Measurements from ENCODE around the gene NDUFAF8. TPM values are rescaled to one million over a fixed set of nuclear protein-coding genes. Genes with fewer than 3 reads are reported as not detected.

The NDUFAF8 gene
- total RNA-seq, 2 experiments from 2014 or later, result 97.2 to 102 TPM

GRCh38 chr17:81197409-81197795 is 41.7 kb upstream of the NDUFAF8 start:
- H3K4me3 Mint-ChIP-seq, result no peak overlapping the region
- H3K27ac Mint-ChIP-seq, result no peak overlapping the region
- H3K36me3 Mint-ChIP-seq, result no peaks in the 10 kb centered on the region
- no peaks in the 10 kb centered on the region for H3K4me1 Mint-ChIP-seq
- no peak for DNase-seq
- H3K27me3 Mint-ChIP-seq, result no peaks in the 10 kb centered on the region
- no peaks in the 10 kb centered on the region for H3K9me3 Mint-ChIP-seq

- DNase-seq, result no peak
- no peak overlapping the region for H3K4me3 Mint-ChIP-seq
- H3K36me3 Mint-ChIP-seq, result no peaks in the 10 kb centered on the region
- H3K4me1 Mint-ChIP-seq, result no peaks in the 10 kb centered on the region
- H3K27me3 Mint-ChIP-seq, result no peaks in the 10 kb centered on the region
- H3K9me3 Mint-ChIP-seq, result no peaks in the 10 kb centered on the region
- no peak overlapping the region for H3K27ac Mint-ChIP-seq
These were observed 41.2 kb upstream of the NDUFAF8 start for GRCh38 chr17:81197831-81198490.

GRCh38 chr17:81198826-81199481 is 40.2 kb upstream of the NDUFAF8 start:
- no peaks in the 10 kb centered on the region for H3K4me1 Mint-ChIP-seq
- no peak for DNase-seq
- H3K4me3 Mint-ChIP-seq, result no peak overlapping the region
- H3K9me3 Mint-ChIP-seq, result no peaks in the 10 kb centered on the region
- H3K36me3 Mint-ChIP-seq, result no peaks in the 10 kb centered on the region
- H3K27ac Mint-ChIP-seq, result no peak overlapping the region
- no peaks in the 10 kb centered on the region for H3K27me3 Mint-ChIP-seq

GRCh38 chr17:81199482-81199830 is 39.7 kb upstream of the NDUFAF8 start:
- no peaks in the 10 kb centered on the region for H3K4me1 Mint-ChIP-seq
- H3K4me3 Mint-ChIP-seq, result no peak overlapping the region

GRCh38 chr17:81200201-81200600 is 38.9 kb upstream of the NDUFAF8 start:
- H3K4me3 Mint-ChIP-seq, result no peak overlapping the region
- H3K27ac Mint-ChIP-seq, result no peak overlapping the region
- no peaks in the 10 kb centered on the region for H3K27me3 Mint-ChIP-seq
- no peaks in the 10 kb centered on the region for H3K36me3 Mint-ChIP-seq
- DNase-seq, result no peak
- no peaks in the 10 kb centered on the region for H3K9me3 Mint-ChIP-seq
- no peaks in the 10 kb centered on the region for H3K4me1 Mint-ChIP-seq

More at GRCh38 chr17:81199482-81199830, 39.7 kb upstream of the NDUFAF8 start:
- Mint-ChIP-seq H3K27ac (no peak overlapping the region), H3K36me3 (no peaks in the 10 kb centered on the region), H3K9me3 (no peaks in the 10 kb centered on the region), H3K27me3 (no peaks in the 10 kb centered on the region)
- no peak for DNase-seq

GRCh38 chr17:81200695-81201580 is 38.2 kb upstream of the NDUFAF8 start:
- Mint-ChIP-seq H3K27ac (no peak overlapping the region), H3K36me3 (no peaks in the 10 kb centered on the region), H3K4me1 (no peaks in the 10 kb centered on the region), H3K9me3 (no peaks in the 10 kb centered on the region), H3K4me3 (no peak overlapping the region), H3K27me3 (no peaks in the 10 kb centered on the region)
- DNase-seq, result no peak

GRCh38 chr17:81202318-81202717 is 36.8 kb upstream of the NDUFAF8 start:
- no peaks in the 10 kb centered on the region for H3K9me3 Mint-ChIP-seq
- H3K36me3 Mint-ChIP-seq, result no peaks in the 10 kb centered on the region
- no peaks in the 10 kb centered on the region for H3K27me3 Mint-ChIP-seq
- no peak overlapping the region for H3K27ac Mint-ChIP-seq
- H3K4me3 Mint-ChIP-seq, result no peak overlapping the region
- DNase-seq, result no peak
- H3K4me1 Mint-ChIP-seq, result no peaks in the 10 kb centered on the region

GRCh38 chr17:81203136-81203535 is 36.0 kb upstream of the NDUFAF8 start:
- no peak overlapping the region for H3K27ac Mint-ChIP-seq
- no peaks in the 10 kb centered on the region for H3K36me3 Mint-ChIP-seq
- DNase-seq, result no peak
- no peak overlapping the region for H3K4me3 Mint-ChIP-seq
- H3K4me1 Mint-ChIP-seq, result no peaks in the 10 kb centered on the region
- no peaks in the 10 kb centered on the region for H3K27me3 Mint-ChIP-seq
- no peaks in the 10 kb centered on the region for H3K9me3 Mint-ChIP-seq

GRCh38 chr17:81204578-81204977 is 34.5 kb upstream of the NDUFAF8 start:
- H3K36me3 Mint-ChIP-seq, result no peaks in the 10 kb centered on the region
- no peak overlapping the region for H3K4me3 Mint-ChIP-seq
- DNase-seq, result no peak
- H3K9me3 Mint-ChIP-seq, result no peaks in the 10 kb centered on the region
- no peaks in the 10 kb centered on the region for H3K4me1 Mint-ChIP-seq
- no peak overlapping the region for H3K27ac Mint-ChIP-seq
- H3K27me3 Mint-ChIP-seq, result no peaks in the 10 kb centered on the region

GRCh38 chr17:81206166-81206565 is 33.0 kb upstream of the NDUFAF8 start:
- no peaks in the 10 kb centered on the region for H3K36me3 Mint-ChIP-seq
- no peaks in the 10 kb centered on the region for H3K27me3 Mint-ChIP-seq
- no peak overlapping the region for H3K27ac Mint-ChIP-seq
- no peak overlapping the region for H3K4me3 Mint-ChIP-seq
- DNase-seq, result no peak
- H3K4me1 Mint-ChIP-seq, result no peaks in the 10 kb centered on the region
- H3K9me3 Mint-ChIP-seq, result no peaks in the 10 kb centered on the region

- Mint-ChIP-seq H3K36me3 (no peaks in the 10 kb centered on the region), H3K27ac (no peak overlapping the region), H3K4me3 (no peak overlapping the region), H3K9me3 (no peaks in the 10 kb centered on the region), H3K27me3 (no peaks in the 10 kb centered on the region), H3K4me1 (no peaks in the 10 kb centered on the region)
- DNase-seq, result no peak
These were observed 32.5 kb upstream of the NDUFAF8 start for GRCh38 chr17:81206657-81207056.

- DNase-seq, result no peak
- H3K4me3 Mint-ChIP-seq, result peak overlapping the region; percentile 11
- H3K27ac Mint-ChIP-seq, result no peak overlapping the region
- no peaks in the 10 kb centered on the region for H3K4me1 Mint-ChIP-seq
- no peaks in the 10 kb centered on the region for H3K9me3 Mint-ChIP-seq
- H3K36me3 Mint-ChIP-seq, result no peaks in the 10 kb centered on the region
- H3K27me3 Mint-ChIP-seq, result no peaks in the 10 kb centered on the region
These were observed 31.2 kb upstream of the NDUFAF8 start for GRCh38 chr17:81207610-81208581.

- Mint-ChIP-seq H3K4me1 (no peaks in the 10 kb centered on the region), H3K4me3 (no peak overlapping the region), H3K36me3 (no peaks in the 10 kb centered on the region), H3K27ac (no peak overlapping the region), H3K9me3 (no peaks in the 10 kb centered on the region), H3K27me3 (no peaks in the 10 kb centered on the region)
- DNase-seq, result no peak
These were observed 30.5 kb upstream of the NDUFAF8 start for GRCh38 chr17:81208651-81209050.

- no peaks in the 10 kb centered on the region for H3K4me1 Mint-ChIP-seq
- H3K9me3 Mint-ChIP-seq, result no peaks in the 10 kb centered on the region
- no peak overlapping the region for H3K27ac Mint-ChIP-seq
- no peak overlapping the region for H3K4me3 Mint-ChIP-seq
- no peaks in the 10 kb centered on the region for H3K27me3 Mint-ChIP-seq
- no peaks in the 10 kb centered on the region for H3K36me3 Mint-ChIP-seq
- DNase-seq, result no peak
These were observed 30.0 kb upstream of the NDUFAF8 start for GRCh38 chr17:81209141-81209540.

Measured in activated naive CD8-positive, alpha-beta T cell treated with anti-CD3 and anti-CD28 coated beads for 36 hours (primary cell).